Brain microvascular endothelial cell (primary cell): ENCODE data around the gene OR51D1.

ENCODE experiments used
- DNase-seq: peaks from one replicate; pipeline ENCODE4 v3.0.0-alpha.2; 2020
- H3K27ac ChIP-seq: fragments of 250-450 bp; sonication (Bioruptor Pico); 2 replicates; pipeline ENCODE4 v1.5.1; 2020; ENCODE audit warnings: mild to moderate bottlenecking, moderate library complexity
- H3K27me3 ChIP-seq: fragments of 250-450 bp; sonication (Bioruptor Pico); replicated peaks from 2 replicates; pipeline ENCODE4 v1.5.1; 2020; ENCODE audit warnings: mild to moderate bottlenecking
- H3K36me3 ChIP-seq: fragments of 250-450 bp; sonication (Bioruptor Pico); replicated peaks from 2 replicates; pipeline ENCODE4 v1.5.1; 2020; ENCODE audit warnings: mild to moderate bottlenecking
- H3K4me3 ChIP-seq: 2 replicates; pipeline ENCODE4 v1.5.1; 2011; ENCODE audit warnings: low read depth, mild to moderate bottlenecking, control low read depth, low read length, moderate library complexity
- CTCF ChIP-seq: IDR thresholded peaks from 2 replicates; pipeline ENCODE4 v1.5.1; 2011; ENCODE audit warnings: low read depth, mild to moderate bottlenecking, moderate library complexity, low read length, control low read depth, inconsistent platforms; ENCODE audit errors: missing control alignments
- in situ Hi-C: cut with HindIII; loops from 2 replicates; pipeline ENCODE4 v1.10.0; 2017; ENCODE audit warnings: low sequenced_read_pairs, low pct_ligation_motif_present

The OR51D1 gene

GRCh38 chr11:4619514-4619913 is 17.8 kb upstream of the OR51D1 start:
- TF ChIP-seq CTCF = no peak
- H3K4me3 ChIP-seq = no peak overlapping the region
- H3K36me3 ChIP-seq = no peaks in the 10 kb centered on the region
- in situ Hi-C loops = no loop called here
- H3K27me3 ChIP-seq = no peaks in the 10 kb centered on the region
- DNase-seq = no peak
- no peak overlapping the region for H3K27ac ChIP-seq

- in situ Hi-C loops = no loop called here
- Histone ChIP-seq H3K4me3 (no peak overlapping the region), H3K27me3 (no peaks in the 10 kb centered on the region), H3K27ac (no peak overlapping the region), H3K36me3 (no peaks in the 10 kb centered on the region)
- peak; percentile 81 for DNase-seq
- peak; percentile 74 for TF ChIP-seq CTCF
Measured at GRCh38 chr11:4626207-4627099, 10.8 kb upstream of the OR51D1 start.

GRCh38 chr11:4636136-4636535 is 1.1 kb upstream of the OR51D1 start:
- no peak for DNase-seq
- Histone ChIP-seq H3K36me3 (no peaks in the 10 kb centered on the region), H3K4me3 (no peak overlapping the region), H3K27me3 (no peaks in the 10 kb centered on the region), H3K27ac (no peak overlapping the region)
- TF ChIP-seq CTCF = no peak
- in situ Hi-C loops = no loop called here

- in situ Hi-C loops = no loop called here
- TF ChIP-seq CTCF = no peak
- DNase-seq = no peak
Measured at GRCh38 chr11:4637662-4638047, 378 bp downstream of the OR51D1 start.

GRCh38 chr11:4639931-4640330 is 2.7 kb downstream of the OR51D1 start:
- Histone ChIP-seq H3K27ac (no peak overlapping the region), H3K27me3 (no peaks in the 10 kb centered on the region), H3K36me3 (no peaks in the 10 kb centered on the region), H3K4me3 (no peak overlapping the region)
- no peak for TF ChIP-seq CTCF
- in situ Hi-C loops = no loop called here
- DNase-seq = no peak

More at GRCh38 chr11:4637662-4638047, 378 bp downstream of the OR51D1 start:
- H3K4me3 ChIP-seq = no peak overlapping the region
- no peaks in the 10 kb centered on the region for H3K27me3 ChIP-seq
- H3K36me3 ChIP-seq = no peaks in the 10 kb centered on the region
- no peak overlapping the region for H3K27ac ChIP-seq
